Mucosa of descending colon (tissue), 3 donors: ENCODE results near the gene OGFOD2. TPM values are rescaled to one million over a fixed set of nuclear protein-coding genes. Genes with fewer than 3 reads are reported as not detected.
A peak's percentile ranks its signal among the peaks of the same experiment; 100 is the strongest.

ENCODE experiments used
- ATAC-seq: fragments of 200-7000 bp; cut with Tn5 transposase; one replicate; pipeline ENCODE4 v1.9.1; 2020; ENCODE audit warnings: mild to moderate bottlenecking, moderate library complexity
- DNase-seq, 3 donors: peaks; one replicate each; pipeline ENCODE4 v3.0.0-alpha.2; 2020
- H3K36me3 ChIP-seq: fragments of 200-600 bp; one replicate; pipeline ENCODE4 v1.8.0; 2021; ENCODE audit warnings: low read depth, mild to moderate bottlenecking
- H3K4me1 ChIP-seq: fragments of 200-600 bp; one replicate; pipeline ENCODE4 v1.8.0; 2021; ENCODE audit warnings: low read depth, mild to moderate bottlenecking
- H3K4me3 ChIP-seq: fragments of 200-600 bp; one replicate; pipeline ENCODE4 v1.8.0; 2021; ENCODE audit warnings: mild to moderate bottlenecking
- H3K9me3 ChIP-seq: fragments of 200-600 bp; one replicate; pipeline ENCODE4 v1.8.0; 2021; ENCODE audit warnings: mild to moderate bottlenecking
- CTCF ChIP-seq: fragments of 200-600 bp; IDR thresholded peaks from one replicate; pipeline ENCODE4 v1.8.0; 2022; ENCODE audit warnings: antibody characterized with exemption, mild to moderate bottlenecking
- intact Hi-C, 2 donors: fragments of 100-400 bp; cut with DNase I in 1 of 2; cut with micrococcal nuclease in 1 of 2; formaldehyde crosslinking; loops; one replicate each; pipeline versions ENCODE4 v1.11.0 to v1.11.1; 2022; cut with DNase I, micrococcal nuclease
- total RNA-seq, 3 donors: library from RNA; stranded (reverse); fragmentation: NEBNext Ultra II Directional in 2 of 3; extraction: Animal tissue kit (Norgen Biotek cat#: 25700) in 2 of 3; gene quantifications; one replicate each; pipeline versions ENCODE4 v1.2.1 to v1.2.4, GENCODE V29; 2021 to 2023
- donor health status: DM: no; HTN: no; CAD: no; lungs with moderate emphysema.
- donor health status: DM: no; HTN: no; CAD: no.
- donor health status: DM: no; HTN: yes; CAD: no.

Gene OGFOD2
- total RNA-seq, 3 donors from 2014 or later, result 17.0 to 25.0 (median 23.7) TPM

DNA sequence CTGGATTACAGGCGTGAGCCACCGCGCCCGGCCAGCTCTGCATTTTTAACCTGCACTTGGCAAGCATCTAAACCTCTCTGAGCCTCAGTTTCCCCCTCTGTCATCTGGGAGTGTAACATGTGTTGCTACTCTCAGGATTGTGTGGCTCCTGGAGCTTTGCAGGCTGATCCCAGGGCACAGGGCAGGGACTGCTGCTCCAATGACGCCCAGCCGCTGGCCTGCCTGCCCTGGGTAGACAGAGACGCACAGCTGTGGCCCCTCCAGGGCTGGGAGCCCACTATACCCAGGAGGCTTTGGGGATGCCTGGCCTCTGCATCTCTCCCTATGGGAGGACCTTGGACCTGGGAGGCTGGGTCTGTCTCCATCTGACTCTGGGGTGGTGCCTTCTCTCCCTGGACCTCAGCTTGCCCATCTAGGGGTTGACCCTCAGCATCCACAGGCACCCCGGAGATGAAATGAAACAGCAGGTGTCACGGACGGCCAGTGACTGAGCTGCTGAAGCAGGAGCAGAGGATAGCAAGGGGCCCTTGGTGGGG, 19.2 kb downstream of the OGFOD2 start:
- no peaks in the 10 kb centered on the region for H3K36me3 ChIP-seq
- intact Hi-C loops, result no loop called here
- H3K9me3 ChIP-seq, result no peaks in the 10 kb centered on the region
- no peak for TF ChIP-seq CTCF
- DNase-seq (peak in 1 of 3 donors; percentile 22), ATAC-seq (no peak)
- no peak overlapping the region for H3K4me3 ChIP-seq
- H3K4me1 ChIP-seq, result no peaks in the 10 kb centered on the region

DNA sequence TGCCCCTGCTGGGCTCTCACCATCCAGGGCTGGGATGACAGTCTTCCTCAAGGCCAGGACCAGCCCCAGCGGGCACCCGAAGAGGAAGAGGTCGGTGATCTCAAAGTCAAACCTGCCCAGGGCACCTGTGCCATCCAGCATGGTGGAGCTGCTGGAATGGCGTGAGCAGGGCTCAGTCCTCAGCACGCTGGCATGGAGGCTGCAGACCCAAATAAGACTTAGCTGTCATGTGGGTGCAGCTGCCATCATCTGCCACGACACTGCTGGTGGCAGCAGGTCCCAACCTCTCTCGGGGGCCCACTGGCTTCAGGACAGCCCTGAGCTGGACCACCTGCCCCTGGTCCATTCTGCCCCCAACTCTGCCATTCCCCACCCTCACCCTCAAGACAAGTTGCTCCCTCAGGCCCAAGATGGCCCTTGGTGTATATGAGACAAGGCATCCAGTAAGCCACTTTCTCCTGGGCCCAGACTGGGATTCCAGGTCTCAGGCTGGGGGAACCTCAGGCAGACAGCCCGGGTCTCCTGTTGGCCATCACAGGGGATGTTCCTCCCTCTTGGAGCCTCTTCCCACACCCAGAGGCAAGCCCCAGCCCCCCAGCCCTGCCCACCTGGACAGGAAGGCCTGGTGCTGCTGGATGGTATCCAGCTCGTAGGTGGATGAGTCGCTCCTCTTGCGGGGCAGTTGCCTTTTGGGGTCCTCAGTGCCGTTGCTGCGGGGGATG, 19.9 kb downstream of the OGFOD2 start:
- H3K36me3 ChIP-seq, result no peaks in the 10 kb centered on the region
- no peak for ATAC-seq
- intact Hi-C loops, result no loop called here

DNA sequence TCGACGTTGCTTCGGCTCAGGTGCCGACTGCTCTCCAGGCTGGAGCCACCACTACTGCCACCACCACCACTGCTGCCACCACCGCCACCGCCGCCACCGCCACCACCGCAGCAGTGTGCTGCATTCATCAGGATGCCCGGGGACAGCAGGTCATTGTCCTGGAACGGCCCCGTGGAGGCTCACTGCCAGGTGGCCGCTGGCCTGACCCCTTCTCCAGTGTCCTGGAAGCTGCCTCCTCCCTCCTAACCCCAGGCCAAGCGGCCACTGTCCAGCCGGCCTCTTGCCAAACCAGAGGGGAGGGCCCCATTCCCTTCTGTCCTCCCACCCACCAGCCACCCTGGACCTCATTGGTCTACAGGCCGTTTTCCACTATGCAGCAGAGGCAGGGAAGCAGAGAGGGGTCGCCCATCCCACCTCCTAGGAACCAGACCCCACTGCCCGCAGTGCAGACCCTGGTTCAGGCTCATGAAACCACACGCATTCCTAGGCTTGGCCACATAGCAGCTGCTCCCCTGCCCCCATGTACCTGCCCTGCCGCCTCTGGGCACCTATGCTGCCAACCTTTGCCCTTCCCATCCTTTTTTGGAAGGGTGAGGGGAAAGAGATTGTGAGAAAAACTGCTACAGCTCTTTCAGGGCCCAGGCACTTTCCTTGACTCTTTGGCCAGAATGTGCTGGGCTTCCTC, 20.6 kb downstream of the OGFOD2 start:
- ATAC-seq (no peak), DNase-seq (peak in 2 of 3 donors; percentile 52 to 54)
- no peak for TF ChIP-seq CTCF
- intact Hi-C loops, result no loop called here
- H3K36me3 ChIP-seq, result no peaks in the 10 kb centered on the region
- H3K4me1 ChIP-seq, result no peaks in the 10 kb centered on the region
- no peak overlapping the region for H3K4me3 ChIP-seq
- no peaks in the 10 kb centered on the region for H3K9me3 ChIP-seq

More for the DNA sequence above, 19.9 kb downstream of the OGFOD2 start:
- TF ChIP-seq CTCF, result no peak
- Histone ChIP-seq H3K4me1 (no peaks in the 10 kb centered on the region), H3K9me3 (no peaks in the 10 kb centered on the region), H3K4me3 (no peak overlapping the region)
- no peak for DNase-seq

DNA sequence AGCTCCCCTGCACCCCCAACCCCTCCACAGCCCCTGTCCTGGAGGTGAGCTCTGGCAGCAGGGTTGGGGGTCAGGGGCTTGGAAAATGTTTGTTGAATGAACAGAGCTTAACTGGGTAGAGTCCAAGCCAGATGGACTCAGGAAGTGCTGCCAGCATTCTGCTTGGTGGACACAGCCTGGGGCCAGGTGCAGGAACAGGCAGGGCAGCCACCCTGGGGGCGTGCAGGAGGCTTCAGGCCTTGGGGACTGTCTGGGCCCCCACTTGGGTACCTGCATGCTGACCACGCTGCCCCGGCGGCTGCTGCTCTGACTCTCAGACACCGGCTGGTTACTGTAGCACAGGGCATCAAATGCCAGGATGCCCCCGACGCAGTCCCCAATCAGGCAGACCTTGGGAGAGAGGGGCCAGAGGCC, 21.2 kb downstream of the OGFOD2 start:
- no peak for TF ChIP-seq CTCF
- Histone ChIP-seq H3K9me3 (no peaks in the 10 kb centered on the region), H3K4me3 (no peak overlapping the region), H3K4me1 (no peaks in the 10 kb centered on the region), H3K36me3 (no peaks in the 10 kb centered on the region)
- no peak for ATAC-seq
- intact Hi-C loops, result no loop called here
- peak in 1 of 3 donors; percentile 27 for DNase-seq

- TF ChIP-seq CTCF, result no peak
- Histone ChIP-seq H3K36me3 (no peaks in the 10 kb centered on the region), H3K9me3 (no peaks in the 10 kb centered on the region), H3K4me3 (no peak overlapping the region), H3K4me1 (no peaks in the 10 kb centered on the region)
- intact Hi-C loops, result no loop called here
- ATAC-seq (no peak), DNase-seq (peak in 1 of 3 donors; percentile 19)
These were observed 21.7 kb downstream of the OGFOD2 start for GRCh38 chr12:122996621-122997342.
